ENCODE data around the gene PHC2.

The PHC2 gene

GRCh38 chr1:33368431-33368830 lies 62.5 kb downstream of the PHC2 start:
- no peak for TF ChIP-seq POLR2A (IDR thresholded peaks at IDR 0.05; ENCODE audit: extremely low read depth, insufficient read length)
- TF ChIP-seq MYC (IDR thresholded peaks at IDR 0.05; ENCODE audit: low read depth, low read length): no peak
- no peak for TF ChIP-seq CTCF (IDR thresholded peaks at IDR 0.05; ENCODE audit: low read depth, low read length)
- TF ChIP-seq, protein P1, sequence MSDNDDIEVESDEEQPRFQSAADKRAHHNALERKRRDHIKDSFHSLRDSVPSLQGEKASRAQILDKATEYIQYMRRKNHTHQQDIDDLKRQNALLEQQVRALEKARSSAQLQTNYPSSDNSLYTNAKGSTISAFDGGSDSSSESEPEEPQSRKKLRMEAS (IDR thresholded peaks at IDR 0.05; ENCODE audit: low read depth, low read length): no peak
- no peak overlapping the region for H3K4me3 ChIP-seq (ENCODE audit: low read depth, low read length)
- DNase-seq (ENCODE audit: low read depth): no peak

DNA sequence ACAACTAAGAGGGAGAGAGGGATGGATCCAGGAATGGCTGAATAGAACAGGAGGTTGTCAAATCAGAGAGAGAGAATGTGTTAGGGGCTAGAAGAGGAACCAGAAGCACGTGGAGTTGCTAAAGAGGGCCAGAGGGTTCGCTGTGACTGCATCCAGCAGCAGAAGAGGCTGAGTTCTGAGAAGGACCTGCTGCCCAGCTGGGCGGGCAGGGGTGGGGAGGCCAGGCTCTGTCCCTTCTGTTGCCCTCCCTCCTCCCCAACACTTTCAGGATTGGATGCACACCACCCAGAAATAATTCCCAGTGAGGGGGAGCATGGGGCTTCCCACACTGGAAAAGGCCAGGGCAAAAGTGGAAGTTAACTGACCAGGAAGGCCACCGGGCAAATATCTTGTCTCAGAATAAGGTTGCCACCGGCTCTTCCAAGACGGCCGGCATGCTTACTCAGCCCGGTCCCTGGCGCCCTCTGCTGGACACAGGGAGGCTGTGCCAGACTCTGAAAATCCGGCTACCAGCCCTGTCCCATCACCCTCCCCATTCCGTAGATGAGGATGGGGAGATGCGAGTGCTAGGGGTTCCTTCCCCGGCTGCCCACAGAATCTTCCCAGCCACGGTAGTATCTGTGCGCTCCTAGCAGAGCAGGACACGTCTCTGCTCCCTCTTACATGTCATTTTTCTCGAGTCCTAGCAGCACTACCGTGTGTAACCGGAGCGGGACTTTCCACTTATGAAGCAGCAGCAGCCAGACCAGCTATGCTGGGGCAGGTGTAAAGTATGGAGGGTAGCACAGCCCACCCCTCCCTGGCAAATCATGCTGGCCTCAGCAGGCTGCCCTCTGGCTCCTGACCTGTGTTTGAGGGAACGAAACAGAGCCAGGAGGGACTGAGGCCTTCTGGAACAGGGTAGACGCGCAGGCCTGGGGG lies 63.1 kb downstream of the PHC2 start:
- DNase-seq (ENCODE audit: low read depth): peak; percentile 79
- H3K4me3 ChIP-seq (ENCODE audit: low read depth, low read length): no peak overlapping the region
- no peak for TF ChIP-seq POLR2A (IDR thresholded peaks at IDR 0.05; ENCODE audit: extremely low read depth, insufficient read length)
- TF ChIP-seq, protein P1 (IDR thresholded peaks at IDR 0.05; ENCODE audit: low read depth, low read length): peak; percentile 38
- TF ChIP-seq CTCF (IDR thresholded peaks at IDR 0.05; ENCODE audit: low read depth, low read length): peak; percentile 81
- TF ChIP-seq MYC (IDR thresholded peaks at IDR 0.05; ENCODE audit: low read depth, low read length): peak; percentile 30; the same call in 1 of the 2 replicates

DNA sequence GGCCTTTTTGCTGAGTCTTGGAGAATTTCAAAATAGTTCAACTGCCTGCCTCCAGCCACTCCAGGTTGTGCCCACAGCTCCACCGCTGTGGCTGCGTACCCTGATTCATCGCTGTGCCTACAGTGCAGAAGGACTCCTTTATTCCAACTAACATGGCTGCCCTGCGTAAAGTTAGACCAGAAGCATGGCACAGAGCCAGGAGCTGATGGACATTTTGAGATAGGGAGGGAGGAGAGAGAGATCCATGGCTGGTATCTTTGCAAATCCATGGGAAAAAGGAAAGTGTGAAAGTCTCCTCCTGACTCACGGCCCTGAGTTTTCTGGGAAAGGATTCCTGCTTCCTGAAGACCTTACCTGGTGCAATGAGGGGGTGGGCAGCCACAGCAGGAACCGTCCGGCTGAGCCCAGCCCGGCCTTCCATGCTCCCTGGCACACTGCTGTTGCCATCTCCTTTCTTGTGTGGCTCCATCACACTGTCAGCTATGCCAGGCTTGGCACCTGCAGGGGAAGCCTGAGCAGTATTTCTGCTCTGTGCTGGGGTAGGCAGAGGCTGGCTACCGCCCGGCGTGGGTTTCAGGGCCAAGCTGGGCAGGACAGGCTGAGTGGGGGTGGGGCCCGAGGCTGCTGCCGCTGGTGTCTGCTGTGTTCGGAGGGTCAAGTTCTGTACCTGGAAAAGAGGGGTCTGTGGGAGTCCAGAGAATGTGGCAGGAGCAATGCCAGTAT lies 64.0 kb downstream of the PHC2 start:
- TF ChIP-seq POLR2A (IDR thresholded peaks at IDR 0.05; ENCODE audit: extremely low read depth, insufficient read length) (no peak), CTCF (IDR thresholded peaks at IDR 0.05; ENCODE audit: low read depth, low read length) (no peak), MYC (IDR thresholded peaks at IDR 0.05; ENCODE audit: low read depth, low read length) (no peak)
- TF ChIP-seq, protein P1 (IDR thresholded peaks at IDR 0.05; ENCODE audit: low read depth, low read length): no peak
- DNase-seq (ENCODE audit: low read depth): no peak
- H3K4me3 ChIP-seq (ENCODE audit: low read depth, low read length): no peak overlapping the region

GRCh38 chr1:33365560-33365997 lies 65.3 kb downstream of the PHC2 start:
- H3K4me3 ChIP-seq (ENCODE audit: low read depth, low read length): no peak overlapping the region
- no peak for TF ChIP-seq CTCF (IDR thresholded peaks at IDR 0.05; ENCODE audit: low read depth, low read length)
- TF ChIP-seq MYC (IDR thresholded peaks at IDR 0.05; ENCODE audit: low read depth, low read length): no peak
- TF ChIP-seq, protein P1 (IDR thresholded peaks at IDR 0.05; ENCODE audit: low read depth, low read length): no peak
- TF ChIP-seq POLR2A (IDR thresholded peaks at IDR 0.05; ENCODE audit: extremely low read depth, insufficient read length): no peak
- no peak for DNase-seq (ENCODE audit: low read depth)

DNA sequence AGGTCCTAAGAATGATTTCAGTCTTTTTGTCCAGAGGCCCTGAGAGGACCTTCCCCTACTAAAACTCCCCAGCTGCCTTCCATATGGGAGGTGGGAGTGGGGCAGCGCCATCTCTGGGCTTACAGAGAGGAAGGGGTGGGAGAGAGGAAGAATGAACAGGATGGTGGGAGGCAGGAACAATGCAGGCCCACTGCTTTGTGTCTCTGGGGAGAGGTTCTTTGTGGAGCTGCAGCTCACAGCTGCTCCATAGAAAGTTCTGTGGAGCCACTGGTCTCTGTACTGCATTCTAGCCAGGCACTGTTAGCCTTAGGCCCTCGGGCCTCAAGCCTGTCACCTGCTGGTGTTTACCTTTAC lies 66.4 kb downstream of the PHC2 start:
- no peak overlapping the region for H3K4me3 ChIP-seq (ENCODE audit: low read depth, low read length)
- no peak for DNase-seq (ENCODE audit: low read depth)
- TF ChIP-seq MYC (IDR thresholded peaks at IDR 0.05; ENCODE audit: low read depth, low read length) (no peak), CTCF (IDR thresholded peaks at IDR 0.05; ENCODE audit: low read depth, low read length) (no peak), POLR2A (IDR thresholded peaks at IDR 0.05; ENCODE audit: extremely low read depth, insufficient read length) (no peak)
- TF ChIP-seq, protein P1 (IDR thresholded peaks at IDR 0.05; ENCODE audit: low read depth, low read length): no peak

All from NB4 (cell line).